ENCODE data around the gene GAL. TPM values are rescaled to one million over a fixed set of nuclear protein-coding genes. Genes with fewer than 3 reads are reported as not detected.

The GAL gene
- total and polyA plus RNA-seq, 8 donors: 0.38 to 6.3 (median 0.98) TPM

DNA sequence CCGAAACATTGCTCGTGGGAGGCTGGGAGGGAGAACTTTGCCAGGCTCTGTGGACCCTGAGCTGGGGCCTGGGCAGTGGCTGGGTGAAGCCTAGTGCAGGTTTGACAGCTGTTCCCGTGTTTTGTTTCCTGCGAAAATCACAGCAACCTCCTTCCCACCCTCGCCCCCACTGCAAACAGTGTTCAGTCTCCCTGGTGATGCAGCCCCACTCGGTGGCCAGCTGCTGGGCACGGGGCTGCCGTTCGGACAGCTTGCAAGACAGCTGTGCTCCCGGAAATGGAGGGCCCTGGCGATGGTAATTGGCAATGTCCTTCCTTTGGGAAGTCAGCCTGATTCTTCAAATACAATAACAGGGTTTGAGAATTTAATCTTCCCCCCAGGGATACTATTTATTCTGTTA, 10.4 kb upstream of the GAL start:
- Histone ChIP-seq H3K36me3 (no peaks in the 10 kb centered on the region), H3K27ac (no peak overlapping the region), H3K4me1 (no peaks in the 10 kb centered on the region), H3K27me3 (no peaks in the 10 kb centered on the region), H3K9me3 (no peaks in the 10 kb centered on the region), H3K4me3 (no peak overlapping the region)
- peak in 1 of 6 donors; percentile 27 for DNase-seq
- no peak for FAIRE-seq
- 68 to 84% methylated on average over 11 of the region's 11 CpGs for WGBS, 2 donors
- intact Hi-C loops (cut with DNase I): no loop called here
- TF ChIP-seq, protein P1, sequence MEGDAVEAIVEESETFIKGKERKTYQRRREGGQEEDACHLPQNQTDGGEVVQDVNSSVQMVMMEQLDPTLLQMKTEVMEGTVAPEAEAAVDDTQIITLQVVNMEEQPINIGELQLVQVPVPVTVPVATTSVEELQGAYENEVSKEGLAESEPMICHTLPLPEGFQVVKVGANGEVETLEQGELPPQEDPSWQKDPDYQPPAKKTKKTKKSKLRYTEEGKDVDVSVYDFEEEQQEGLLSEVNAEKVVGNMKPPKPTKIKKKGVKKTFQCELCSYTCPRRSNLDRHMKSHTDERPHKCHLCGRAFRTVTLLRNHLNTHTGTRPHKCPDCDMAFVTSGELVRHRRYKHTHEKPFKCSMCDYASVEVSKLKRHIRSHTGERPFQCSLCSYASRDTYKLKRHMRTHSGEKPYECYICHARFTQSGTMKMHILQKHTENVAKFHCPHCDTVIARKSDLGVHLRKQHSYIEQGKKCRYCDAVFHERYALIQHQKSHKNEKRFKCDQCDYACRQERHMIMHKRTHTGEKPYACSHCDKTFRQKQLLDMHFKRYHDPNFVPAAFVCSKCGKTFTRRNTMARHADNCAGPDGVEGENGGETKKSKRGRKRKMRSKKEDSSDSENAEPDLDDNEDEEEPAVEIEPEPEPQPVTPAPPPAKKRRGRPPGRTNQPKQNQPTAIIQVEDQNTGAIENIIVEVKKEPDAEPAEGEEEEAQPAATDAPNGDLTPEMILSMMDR (IDR thresholded peaks at IDR 0.05): no peak
- no peak for ATAC-seq

DNA sequence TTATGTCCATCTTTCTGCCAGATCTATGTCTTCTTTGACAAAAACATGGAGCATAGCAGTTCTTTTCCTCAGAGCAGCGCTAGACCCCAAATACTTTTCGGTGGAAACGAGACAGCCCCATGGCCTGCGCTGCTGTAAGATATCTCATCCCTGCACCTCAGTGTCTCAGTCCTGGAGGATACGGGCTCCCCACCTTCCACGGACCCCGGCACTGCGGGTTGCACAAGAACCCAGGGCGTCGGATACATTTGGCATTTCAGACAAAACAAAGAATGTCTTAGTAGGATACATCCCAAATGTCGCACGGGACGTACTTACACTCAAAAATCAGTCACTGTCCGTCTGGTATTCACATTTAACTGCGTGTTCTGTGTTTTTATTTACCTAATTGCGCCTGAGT, 9.9 kb upstream of the GAL start:
- no peak overlapping the region for H3K27ac ChIP-seq
- no peak for ATAC-seq
- intact Hi-C loops (cut with DNase I): no loop called here
- no peak overlapping the region for H3K4me3 ChIP-seq
- H3K36me3 ChIP-seq: no peaks in the 10 kb centered on the region
- no peak for FAIRE-seq
- H3K9me3 ChIP-seq: no peaks in the 10 kb centered on the region
- DNase-seq: peak in 1 of 6 donors; percentile 13
- WGBS, 2 donors: 82 to 83% methylated on average over 16 of the region's 16 CpGs
- TF ChIP-seq, protein P1 (IDR thresholded peaks at IDR 0.05): no peak
- H3K27me3 ChIP-seq: no peaks in the 10 kb centered on the region
- no peaks in the 10 kb centered on the region for H3K4me1 ChIP-seq

DNA sequence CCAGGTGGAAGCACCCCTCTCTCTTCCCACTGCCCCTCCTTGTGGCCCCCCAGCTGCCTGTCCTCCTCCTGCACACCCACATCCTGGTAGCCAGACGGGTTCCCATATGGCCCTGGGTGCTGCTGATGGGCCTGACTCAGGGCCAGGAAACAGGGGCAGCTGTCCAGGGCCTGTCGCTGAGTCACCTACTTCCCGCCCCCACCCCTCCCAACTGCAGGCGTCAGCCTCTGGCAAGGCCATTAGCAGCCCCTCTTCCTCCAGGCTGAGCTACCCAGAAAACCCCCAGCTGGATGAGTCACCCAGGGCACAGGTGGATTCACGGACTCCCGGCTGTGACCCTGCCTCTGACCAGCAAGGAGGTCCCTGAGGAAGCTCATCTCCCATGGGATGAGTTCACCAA, 6.9 kb upstream of the GAL start:
- no peak overlapping the region for H3K27ac ChIP-seq
- intact Hi-C loops (cut with DNase I): no loop called here
- FAIRE-seq (no peak), DNase-seq (peak in 4 of 6 donors; percentile 9 to 67 (median 47)), ATAC-seq (peak; percentile 32 to 93 (median 68))
- H3K4me1 ChIP-seq: no peaks in the 10 kb centered on the region
- WGBS, 2 donors: 6 to 12% methylated on average over 6 of the region's 6 CpGs
- H3K36me3 ChIP-seq: no peaks in the 10 kb centered on the region
- H3K27me3 ChIP-seq: no peaks in the 10 kb centered on the region
- TF ChIP-seq, protein P1 (IDR thresholded peaks at IDR 0.05): no peak
- no peak overlapping the region for H3K4me3 ChIP-seq
- H3K9me3 ChIP-seq: no peaks in the 10 kb centered on the region

DNA sequence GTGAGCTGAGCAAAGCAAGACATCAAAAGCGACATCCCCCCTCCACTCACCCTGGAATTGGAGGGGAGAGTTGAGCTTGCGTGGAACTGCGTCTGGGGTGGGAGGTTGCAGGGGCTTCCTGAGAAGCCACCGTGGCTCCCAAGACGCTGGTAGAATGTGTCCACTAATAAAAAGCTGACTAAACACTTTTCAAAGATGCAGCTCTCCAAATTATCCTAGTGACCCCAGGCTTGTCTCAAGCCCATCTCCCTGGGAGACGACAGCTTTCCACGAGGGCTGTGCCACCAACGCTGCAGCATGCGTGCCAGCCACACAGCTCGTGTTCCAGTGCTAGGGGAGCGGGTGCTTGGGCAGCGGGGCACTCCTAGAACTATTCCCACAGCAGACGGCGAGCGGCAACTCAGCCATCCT, 6.3 kb upstream of the GAL start:
- no peaks in the 10 kb centered on the region for H3K9me3 ChIP-seq
- WGBS, 2 donors: 77 to 81% methylated on average over 15 of the region's 15 CpGs
- TF ChIP-seq, protein P1 (IDR thresholded peaks at IDR 0.05): no peak
- no peak overlapping the region for H3K27ac ChIP-seq
- H3K4me1 ChIP-seq: no peaks in the 10 kb centered on the region
- ATAC-seq: no peak
- H3K27me3 ChIP-seq: no peaks in the 10 kb centered on the region
- intact Hi-C loops (cut with DNase I): no loop called here
- DNase-seq: no peak
- FAIRE-seq: no peak
- H3K4me3 ChIP-seq: no peak overlapping the region
- no peaks in the 10 kb centered on the region for H3K36me3 ChIP-seq

DNA sequence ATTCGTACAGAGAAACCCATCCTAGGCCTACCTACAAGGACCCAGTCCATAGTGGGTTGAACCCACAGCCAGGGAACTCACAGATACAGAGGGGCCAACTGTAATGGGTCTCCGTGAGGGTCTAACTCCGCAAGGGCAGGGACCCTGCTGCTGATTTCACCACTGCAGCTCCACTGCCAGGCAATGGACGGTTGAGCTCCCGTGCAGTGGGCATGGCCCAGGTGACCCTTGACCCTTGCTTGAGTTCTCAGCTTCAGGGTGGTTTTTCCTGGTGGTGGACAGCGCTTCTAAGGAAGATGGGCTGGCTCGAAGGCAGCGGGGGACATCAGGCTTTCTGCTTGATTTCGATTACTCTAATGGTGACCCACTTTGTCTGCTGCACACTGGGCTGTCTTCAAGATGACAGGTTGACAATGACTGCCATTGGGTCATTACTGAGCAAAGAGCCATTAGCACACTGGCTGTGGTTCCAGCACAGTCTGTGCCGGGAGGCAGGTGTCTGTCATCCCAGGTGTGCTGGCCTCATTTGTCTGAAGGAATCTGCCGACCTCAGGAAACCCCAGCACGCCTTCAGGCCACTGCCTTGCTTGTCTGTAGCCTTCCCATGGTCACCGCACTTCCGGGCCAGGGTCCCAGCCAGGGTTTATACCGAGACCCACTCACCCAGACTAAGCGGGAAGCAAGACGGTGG, 3.7 kb upstream of the GAL start:
- H3K4me3 ChIP-seq: no peak overlapping the region
- H3K36me3 ChIP-seq: no peaks in the 10 kb centered on the region
- H3K27ac ChIP-seq: no peak overlapping the region
- no peaks in the 10 kb centered on the region for H3K9me3 ChIP-seq
- peaks cover 0 to 14% (median 2%) of the 10 kb centered on the region in 4 donors for H3K27me3 ChIP-seq
- no peak for FAIRE-seq
- DNase-seq: no peak
- peaks cover 0 to 9% (median 0%) of the 10 kb centered on the region in 3 donors for H3K4me1 ChIP-seq
- intact Hi-C loops (cut with DNase I): no loop called here
- WGBS, 2 donors: 76 to 83% methylated on average over 17 of the region's 17 CpGs
- ATAC-seq: no peak
- TF ChIP-seq, protein P1 (IDR thresholded peaks at IDR 0.05): no peak

Measured in pancreas (tissue), 10 donors.